Activated CD4-positive, alpha-beta memory T cell treated with anti-CD3 and anti-CD28 coated beads for 36 hours (primary cell): Measurements from ENCODE around the gene TRPM5. TPM values are rescaled to one million over a fixed set of nuclear protein-coding genes. Genes with fewer than 3 reads are reported as not detected.

Experiments
- CTCF ChIA-PET: fragments of 350-600 bp; sonication (Branson Sonifier 250); formaldehyde crosslinking; loops from one replicate; lab custom pipeline; 2021; ENCODE audit warnings: antibody characterized with exemption, inconsistent platforms; lab: Charles Lee
- POLR2A ChIA-PET: fragments of 350-600 bp; sonication (Branson Sonifier 250); formaldehyde crosslinking; loops from one replicate; lab custom pipeline; 2021; ENCODE audit warnings: antibody characterized with exemption; lab: Charles Lee
- DNase-seq: peaks from one replicate; pipeline ENCODE4 v3.0.0-alpha.2; 2020
- H3K27ac Mint-ChIP-seq: one replicate; pipeline ENCODE4 v1.8.0; 2021; ENCODE audit warnings: mixed read lengths
- H3K27me3 Mint-ChIP-seq: one replicate; pipeline ENCODE4 v1.8.0; 2021; ENCODE audit warnings: mixed read lengths
- H3K36me3 Mint-ChIP-seq: one replicate; pipeline ENCODE4 v1.8.0; 2021; ENCODE audit warnings: mixed read lengths
- H3K4me1 Mint-ChIP-seq: one replicate; pipeline ENCODE4 v1.8.0; 2021; ENCODE audit warnings: low read depth, mixed read lengths
- H3K4me3 Mint-ChIP-seq: one replicate; pipeline ENCODE4 v1.8.0; 2021; ENCODE audit warnings: mild to moderate bottlenecking, mixed read lengths
- H3K9me3 Mint-ChIP-seq: one replicate; pipeline ENCODE4 v1.8.0; 2021; ENCODE audit warnings: mixed read lengths
- intact Hi-C: fragments of 100-400 bp; cut with micrococcal nuclease; formaldehyde crosslinking; loops from one replicate; pipeline ENCODE4 v1.15.1; 2023
- total RNA-seq, 2 experiments: library from RNA; stranded (reverse); gene quantifications; one replicate each; pipeline ENCODE4 v1.2.3, GENCODE V29; 2021

Gene TRPM5
- total RNA-seq, 2 experiments from 2014 or later: not detected

- ChIA-PET POLR2A (no interaction called here), CTCF (no interaction called here)
- no peak overlapping the region for H3K4me3 Mint-ChIP-seq
- H3K27ac Mint-ChIP-seq: no peak overlapping the region
- H3K36me3 Mint-ChIP-seq: peaks cover 29% of the 10 kb centered on the region
- no peak for DNase-seq
- peaks cover 18% of the 10 kb centered on the region for H3K4me1 Mint-ChIP-seq
- no peaks in the 10 kb centered on the region for H3K27me3 Mint-ChIP-seq
- intact Hi-C loops: no loop called here
- H3K9me3 Mint-ChIP-seq: peaks cover 29% of the 10 kb centered on the region
Measured at GRCh38 chr11:2477936-2478335, 33.6 kb upstream of the TRPM5 start.

- Mint-ChIP-seq H3K4me1 (peaks cover 20% of the 10 kb centered on the region), H3K27me3 (no peaks in the 10 kb centered on the region), H3K36me3 (peaks cover 29% of the 10 kb centered on the region), H3K27ac (no peak overlapping the region), H3K4me3 (no peak overlapping the region), H3K9me3 (peaks cover 29% of the 10 kb centered on the region)
- DNase-seq: no peak
- intact Hi-C loops: no loop called here
- POLR2A ChIA-PET: no interaction called here
- CTCF ChIA-PET: no interaction called here
Measured at GRCh38 chr11:2477254-2477653, 32.9 kb upstream of the TRPM5 start.

GRCh38 chr11:2475136-2475918, 31.0 kb upstream of the TRPM5 start:
- CTCF ChIA-PET: interaction anchor here (1.8 kb wide), 1 partner anchor 55 kb away, joined by 7 read pairs; no protein-coding TSS in a partner anchor
- intact Hi-C loops: no loop called here
- Mint-ChIP-seq H3K27ac (no peak overlapping the region), H3K4me3 (no peak overlapping the region), H3K9me3 (peaks cover 25% of the 10 kb centered on the region), H3K36me3 (peaks cover 27% of the 10 kb centered on the region), H3K4me1 (peaks cover 15% of the 10 kb centered on the region), H3K27me3 (no peaks in the 10 kb centered on the region)
- DNase-seq: no peak
- POLR2A ChIA-PET: no interaction called here

GRCh38 chr11:2474059-2474901, 30.0 kb upstream of the TRPM5 start:
- ChIA-PET CTCF (interaction anchor here (1.8 kb wide), 1 partner anchor 54 kb away, joined by 7 read pairs; no protein-coding TSS in a partner anchor), POLR2A (no interaction called here)
- Mint-ChIP-seq H3K4me1 (peaks cover 10% of the 10 kb centered on the region), H3K9me3 (peaks cover 16% of the 10 kb centered on the region), H3K27ac (no peak overlapping the region), H3K36me3 (peaks cover 19% of the 10 kb centered on the region), H3K27me3 (no peaks in the 10 kb centered on the region), H3K4me3 (no peak overlapping the region)
- intact Hi-C loops: no loop called here
- no peak for DNase-seq

- peaks cover 8% of the 10 kb centered on the region for H3K9me3 Mint-ChIP-seq
Measured at GRCh38 chr11:2473361-2474058, 29.2 kb upstream of the TRPM5 start.

GRCh38 chr11:2472428-2473186, 28.3 kb upstream of the TRPM5 start:
- Mint-ChIP-seq H3K4me1 (peaks cover 13% of the 10 kb centered on the region), H3K27me3 (no peaks in the 10 kb centered on the region), H3K36me3 (peaks cover 4% of the 10 kb centered on the region), H3K27ac (no peak overlapping the region), H3K4me3 (no peak overlapping the region), H3K9me3 (peaks cover under 1% of the 10 kb centered on the region)
- intact Hi-C loops: no loop called here
- POLR2A ChIA-PET: no interaction called here
- DNase-seq: no peak
- CTCF ChIA-PET: no interaction called here

More at GRCh38 chr11:2473361-2474058, 29.2 kb upstream of the TRPM5 start:
- ChIA-PET CTCF (interaction anchor here (1.8 kb wide), 1 partner anchor 53 kb away, joined by 7 read pairs; no protein-coding TSS in a partner anchor), POLR2A (no interaction called here)
- Mint-ChIP-seq H3K4me3 (no peak overlapping the region), H3K4me1 (peaks cover 10% of the 10 kb centered on the region), H3K27me3 (no peaks in the 10 kb centered on the region), H3K36me3 (peaks cover 11% of the 10 kb centered on the region), H3K27ac (no peak overlapping the region)
- DNase-seq: no peak
- intact Hi-C loops: no loop called here

GRCh38 chr11:2471804-2472096, 27.4 kb upstream of the TRPM5 start:
- no peak overlapping the region for H3K27ac Mint-ChIP-seq
- H3K4me1 Mint-ChIP-seq: peaks cover 21% of the 10 kb centered on the region
- no peak overlapping the region for H3K4me3 Mint-ChIP-seq
- intact Hi-C loops: no loop called here
- POLR2A ChIA-PET: no interaction called here
- no peaks in the 10 kb centered on the region for H3K27me3 Mint-ChIP-seq
- no peak for DNase-seq
- H3K36me3 Mint-ChIP-seq: no peaks in the 10 kb centered on the region
- H3K9me3 Mint-ChIP-seq: no peaks in the 10 kb centered on the region
- CTCF ChIA-PET: no interaction called here

- no peak overlapping the region for H3K4me3 Mint-ChIP-seq
- intact Hi-C loops: no loop called here
- ChIA-PET CTCF (no interaction called here), POLR2A (no interaction called here)
- H3K27ac Mint-ChIP-seq: no peak overlapping the region
- H3K9me3 Mint-ChIP-seq: no peaks in the 10 kb centered on the region
- H3K4me1 Mint-ChIP-seq: peaks cover 26% of the 10 kb centered on the region
- H3K27me3 Mint-ChIP-seq: no peaks in the 10 kb centered on the region
- H3K36me3 Mint-ChIP-seq: no peaks in the 10 kb centered on the region
- DNase-seq: no peak
Measured at GRCh38 chr11:2471048-2471803, 26.9 kb upstream of the TRPM5 start.

- no peaks in the 10 kb centered on the region for H3K36me3 Mint-ChIP-seq
- intact Hi-C loops: no loop called here
- no peak overlapping the region for H3K27ac Mint-ChIP-seq
- H3K4me1 Mint-ChIP-seq: peaks cover 29% of the 10 kb centered on the region
- no peaks in the 10 kb centered on the region for H3K27me3 Mint-ChIP-seq
- no peak for DNase-seq
- H3K9me3 Mint-ChIP-seq: no peaks in the 10 kb centered on the region
- no peak overlapping the region for H3K4me3 Mint-ChIP-seq
- ChIA-PET CTCF (no interaction called here), POLR2A (no interaction called here)
Measured at GRCh38 chr11:2470495-2470894, 26.2 kb upstream of the TRPM5 start.

GRCh38 chr11:2468363-2469235, 24.3 kb upstream of the TRPM5 start:
- no peak for DNase-seq
- no peak overlapping the region for H3K27ac Mint-ChIP-seq
- intact Hi-C loops: no loop called here

More at GRCh38 chr11:2468363-2469235, 24.3 kb upstream of the TRPM5 start:
- CTCF ChIA-PET: interaction anchor here (1.0 kb wide), 1 partner anchor 63 kb away, joined by 3 read pairs; no protein-coding TSS in a partner anchor
- H3K27me3 Mint-ChIP-seq: no peaks in the 10 kb centered on the region
- H3K4me3 Mint-ChIP-seq: no peak overlapping the region
- POLR2A ChIA-PET: no interaction called here
- peaks cover 34% of the 10 kb centered on the region for H3K4me1 Mint-ChIP-seq
- H3K36me3 Mint-ChIP-seq: no peaks in the 10 kb centered on the region
- H3K9me3 Mint-ChIP-seq: no peaks in the 10 kb centered on the region
